ENCODE data around the gene FA2H. TPM values are rescaled to one million over a fixed set of nuclear protein-coding genes. Genes with fewer than 3 reads are reported as not detected.
A peak's percentile ranks its signal among the peaks of the same experiment; 100 is the strongest.

FA2H gene
- total and polyA plus RNA-seq, 7 donors: 0.71 to 31.0 (median 6.0) TPM; not detected in 2

GRCh38 chr16:74743668-74744299, 30.8 kb downstream of the FA2H start:
- DNase-seq: no peak
- intact Hi-C loops (cut with DNase I): no loop called here
- 15 to 58% methylated on average over 15 of the region's 15 CpGs for WGBS, 2 donors
- peak in 1 of 4 donors; percentile 9 for TF ChIP-seq POLR2AphosphoS5 (IDR thresholded peaks at IDR 0.05)
- peak in 1 of 2 donors; percentile 64 for TF ChIP-seq POLR2A (IDR thresholded peaks at IDR 0.05)
- TF ChIP-seq, protein P1, sequence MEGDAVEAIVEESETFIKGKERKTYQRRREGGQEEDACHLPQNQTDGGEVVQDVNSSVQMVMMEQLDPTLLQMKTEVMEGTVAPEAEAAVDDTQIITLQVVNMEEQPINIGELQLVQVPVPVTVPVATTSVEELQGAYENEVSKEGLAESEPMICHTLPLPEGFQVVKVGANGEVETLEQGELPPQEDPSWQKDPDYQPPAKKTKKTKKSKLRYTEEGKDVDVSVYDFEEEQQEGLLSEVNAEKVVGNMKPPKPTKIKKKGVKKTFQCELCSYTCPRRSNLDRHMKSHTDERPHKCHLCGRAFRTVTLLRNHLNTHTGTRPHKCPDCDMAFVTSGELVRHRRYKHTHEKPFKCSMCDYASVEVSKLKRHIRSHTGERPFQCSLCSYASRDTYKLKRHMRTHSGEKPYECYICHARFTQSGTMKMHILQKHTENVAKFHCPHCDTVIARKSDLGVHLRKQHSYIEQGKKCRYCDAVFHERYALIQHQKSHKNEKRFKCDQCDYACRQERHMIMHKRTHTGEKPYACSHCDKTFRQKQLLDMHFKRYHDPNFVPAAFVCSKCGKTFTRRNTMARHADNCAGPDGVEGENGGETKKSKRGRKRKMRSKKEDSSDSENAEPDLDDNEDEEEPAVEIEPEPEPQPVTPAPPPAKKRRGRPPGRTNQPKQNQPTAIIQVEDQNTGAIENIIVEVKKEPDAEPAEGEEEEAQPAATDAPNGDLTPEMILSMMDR (IDR thresholded peaks at IDR 0.05): no peak
- Histone ChIP-seq H3K4me3 (no peak overlapping the region), H3K27ac (peak overlapping the region in 1 of 4 donors; percentile 47), H3K9me3 (no peaks in the 10 kb centered on the region), H3K4me1 (peaks cover 0 to 30% (median 17%) of the 10 kb centered on the region in 4 donors), H3K27me3 (no peaks in the 10 kb centered on the region), H3K36me3 (no peaks in the 10 kb centered on the region)

DNA sequence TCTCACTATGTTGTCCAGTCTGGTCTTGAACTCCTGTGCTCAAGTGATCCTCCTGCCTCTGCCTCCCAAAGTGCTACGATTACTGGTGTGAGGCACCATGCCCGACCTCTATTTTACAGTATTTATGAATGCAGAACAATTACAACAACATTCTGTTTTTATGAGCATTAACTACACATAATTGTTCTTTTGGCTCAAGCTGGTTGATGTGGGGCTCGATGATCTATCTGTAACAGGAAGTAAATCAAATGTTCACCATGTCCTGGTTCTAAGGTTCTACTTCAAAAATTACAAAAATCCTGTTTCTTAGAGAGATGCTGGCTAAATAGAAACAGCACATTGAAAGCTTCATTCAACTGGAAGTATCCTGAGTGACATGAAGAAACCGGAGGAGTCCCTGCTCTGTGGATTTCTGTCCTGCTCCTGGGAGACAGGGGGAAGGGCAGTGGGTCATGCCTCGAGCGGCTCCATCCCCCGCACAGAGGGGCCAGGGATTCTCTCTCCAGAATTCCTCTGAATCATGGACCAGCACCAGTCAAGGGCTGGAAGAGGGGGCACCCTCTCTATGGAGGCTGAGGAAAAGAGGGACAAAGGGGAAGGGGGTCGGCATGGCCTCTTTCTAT, 31.5 kb downstream of the FA2H start:
- no peaks in the 10 kb centered on the region for H3K36me3 ChIP-seq
- no peak for DNase-seq

GRCh38 chr16:74742051-74742481, 32.6 kb downstream of the FA2H start:
- H3K4me1 ChIP-seq: peaks cover 0 to 30% (median 17%) of the 10 kb centered on the region in 4 donors
- intact Hi-C loops (cut with DNase I): no loop called here
- TF ChIP-seq POLR2A (IDR thresholded peaks at IDR 0.05) (no peak), POLR2AphosphoS5 (IDR thresholded peaks at IDR 0.05) (no peak), EP300 (IDR thresholded peaks at IDR 0.05) (no peak)
- TF ChIP-seq, protein P1 (IDR thresholded peaks at IDR 0.05): no peak

More for the DNA sequence above, 31.5 kb downstream of the FA2H start:
- Histone ChIP-seq H3K27me3 (no peaks in the 10 kb centered on the region), H3K4me1 (peaks cover 0 to 30% (median 17%) of the 10 kb centered on the region in 4 donors), H3K4me3 (no peak overlapping the region), H3K9me3 (no peaks in the 10 kb centered on the region), H3K27ac (peak overlapping the region in 1 of 4 donors; percentile 47)
- intact Hi-C loops (cut with DNase I): no loop called here
- TF ChIP-seq EP300 (IDR thresholded peaks at IDR 0.05): no peak
- TF ChIP-seq POLR2AphosphoS5 (IDR thresholded peaks at IDR 0.05): no peak
- TF ChIP-seq POLR2A (IDR thresholded peaks at IDR 0.05): no peak
- TF ChIP-seq, protein P1 (IDR thresholded peaks at IDR 0.05): no peak
- 8 to 53% methylated on average over 8 of the region's 8 CpGs for WGBS, 2 donors

GRCh38 chr16:74740795-74741304, 33.8 kb downstream of the FA2H start:
- H3K4me3 ChIP-seq: no peak overlapping the region
- intact Hi-C loops (cut with DNase I): no loop called here
- H3K9me3 ChIP-seq: no peaks in the 10 kb centered on the region
- H3K27ac ChIP-seq: peak overlapping the region in 1 of 4 donors; percentile 19
- TF ChIP-seq, protein P1 (IDR thresholded peaks at IDR 0.05): no peak
- no peak for TF ChIP-seq POLR2A (IDR thresholded peaks at IDR 0.05)
- TF ChIP-seq EP300 (IDR thresholded peaks at IDR 0.05): no peak
- no peak for TF ChIP-seq POLR2AphosphoS5 (IDR thresholded peaks at IDR 0.05)
- no peaks in the 10 kb centered on the region for H3K36me3 ChIP-seq
- 15 to 67% methylated on average over 13 of the region's 13 CpGs for WGBS, 2 donors
- peaks cover 0 to 7% (median 0%) of the 10 kb centered on the region in 3 donors for H3K27me3 ChIP-seq
- peaks cover 0 to 30% (median 17%) of the 10 kb centered on the region in 4 donors for H3K4me1 ChIP-seq
- DNase-seq: peak; percentile 80

More at GRCh38 chr16:74742051-74742481, 32.6 kb downstream of the FA2H start:
- Histone ChIP-seq H3K4me3 (no peak overlapping the region), H3K9me3 (no peaks in the 10 kb centered on the region), H3K27me3 (peaks cover 0 to under 1% (median 0%) of the 10 kb centered on the region in 3 donors), H3K36me3 (no peaks in the 10 kb centered on the region), H3K27ac (no peak overlapping the region)
- 24 to 48% methylated on average over 10 of the region's 10 CpGs for WGBS, 2 donors
- DNase-seq: no peak

Measured in sigmoid colon (tissue), 7 donors.